GM19035 (cell line): ENCODE results near the gene ZCCHC8.
"Not testable (repeated sequence)": the region's sequence is repeated elsewhere in the genome, so short reads cannot be mapped to it uniquely, and the experiment has no call there.

Experiments used
- ATAC-seq: cut with Tn5 transposase; IDR thresholded peaks from one replicate; pipeline ENCODE4 v1.9.1; 2021; ENCODE audit not compliant: unreplicated experiment

Gene ZCCHC8

GRCh38 chr12:122513028-122513427, 12.3 kb upstream of the ZCCHC8 start:
- ATAC-seq, result not testable (repeated sequence)

- no peak for ATAC-seq
Measured at GRCh38 chr12:122508163-122508562, 7.4 kb upstream of the ZCCHC8 start.

- ATAC-seq, result no peak
Measured at GRCh38 chr12:122506393-122506938, 5.7 kb upstream of the ZCCHC8 start.

GRCh38 chr12:122505419-122506051, 4.8 kb upstream of the ZCCHC8 start:
- ATAC-seq, result no peak

- no peak for ATAC-seq
Measured at GRCh38 chr12:122503783-122504590, 3.3 kb upstream of the ZCCHC8 start.

GRCh38 chr12:122503147-122503751, 2.5 kb upstream of the ZCCHC8 start:
- no peak for ATAC-seq

GRCh38 chr12:122501489-122501989, 807 bp upstream of the ZCCHC8 start:
- no peak for ATAC-seq

GRCh38 chr12:122499991-122500684, 594 bp downstream of the ZCCHC8 start:
- peak; percentile 18 for ATAC-seq

GRCh38 chr12:122495258-122495657, 5.5 kb downstream of the ZCCHC8 start:
- no peak for ATAC-seq

- not testable (repeated sequence) for ATAC-seq
Measured at GRCh38 chr12:122493222-122493621, 7.5 kb downstream of the ZCCHC8 start.

GRCh38 chr12:122491991-122492390, 8.7 kb downstream of the ZCCHC8 start:
- no peak for ATAC-seq

- no peak for ATAC-seq
Measured at GRCh38 chr12:122489038-122489437, 11.7 kb downstream of the ZCCHC8 start.

GRCh38 chr12:122487807-122488206, 12.9 kb downstream of the ZCCHC8 start:
- not testable (repeated sequence) for ATAC-seq

GRCh38 chr12:122486805-122487426, 13.8 kb downstream of the ZCCHC8 start:
- ATAC-seq, result no peak

- ATAC-seq, result not testable (repeated sequence)
Measured at GRCh38 chr12:122486360-122486759, 14.4 kb downstream of the ZCCHC8 start.

GRCh38 chr12:122484385-122484784, 16.3 kb downstream of the ZCCHC8 start:
- ATAC-seq, result not testable (repeated sequence)

- no peak for ATAC-seq
Measured at GRCh38 chr12:122483969-122484368, 16.8 kb downstream of the ZCCHC8 start.

- ATAC-seq, result no peak
Measured at GRCh38 chr12:122481861-122482260, 18.9 kb downstream of the ZCCHC8 start.

GRCh38 chr12:122480753-122481152, 20.0 kb downstream of the ZCCHC8 start:
- no peak for ATAC-seq

GRCh38 chr12:122474324-122474716, 26.4 kb downstream of the ZCCHC8 start:
- ATAC-seq, result no peak
